Measurements from ENCODE around the gene SLIT1.

SLIT1 gene

GRCh38 chr10:97138846-97139245, 46.9 kb downstream of the SLIT1 start:
- DNase-seq (ENCODE audit: low read depth): no peak

GRCh38 chr10:97138174-97138573, 47.6 kb downstream of the SLIT1 start:
- no peak for DNase-seq (ENCODE audit: low read depth)

GRCh38 chr10:97136756-97137155, 49.0 kb downstream of the SLIT1 start:
- no peak for DNase-seq (ENCODE audit: low read depth)

GRCh38 chr10:97135464-97135863, 50.3 kb downstream of the SLIT1 start:
- DNase-seq (ENCODE audit: low read depth): no peak

DNA sequence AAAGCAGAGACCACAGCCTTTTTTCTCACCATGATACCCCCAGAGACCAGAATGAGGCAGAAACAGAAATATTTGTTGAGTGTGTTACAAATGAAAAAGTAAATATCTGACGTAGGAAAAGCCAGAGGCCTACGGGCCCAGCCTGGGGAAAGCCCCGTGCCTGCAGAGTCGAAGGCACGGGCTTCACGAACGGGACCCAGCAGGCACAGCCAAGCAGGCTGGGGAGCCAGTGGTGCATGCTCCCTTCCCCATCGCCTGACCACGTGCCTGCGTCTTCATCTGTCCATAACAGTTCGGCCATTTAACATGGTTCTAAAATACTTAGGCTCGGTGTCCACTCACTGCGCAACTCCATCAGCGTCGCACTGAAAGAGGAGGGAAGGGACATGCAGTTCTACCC, 50.8 kb downstream of the SLIT1 start:
- no peak for DNase-seq (ENCODE audit: low read depth)

DNA sequence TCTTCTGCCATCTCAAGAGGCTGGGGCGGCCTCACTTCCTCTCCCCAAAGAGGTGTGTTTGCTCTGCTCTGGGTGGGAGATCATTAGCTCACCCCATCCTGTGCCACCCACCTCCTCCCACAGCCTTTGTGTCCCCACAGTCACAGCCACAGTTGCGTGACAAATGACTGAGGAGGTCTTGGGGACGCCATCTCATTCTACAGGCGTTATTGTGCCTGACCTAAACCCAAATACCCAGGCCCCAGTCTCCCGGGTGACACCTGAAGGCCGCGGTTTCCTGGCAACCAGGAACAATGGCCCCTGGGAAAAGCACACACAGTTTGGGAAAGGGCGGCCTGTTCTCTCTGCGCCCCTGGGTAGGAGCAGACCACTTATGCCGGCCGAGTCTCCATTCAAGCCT, 51.6 kb downstream of the SLIT1 start:
- no peak for DNase-seq (ENCODE audit: low read depth)

GRCh38 chr10:97132273-97132672, 53.5 kb downstream of the SLIT1 start:
- DNase-seq (ENCODE audit: low read depth): no peak

GRCh38 chr10:97131666-97132065, 54.1 kb downstream of the SLIT1 start:
- DNase-seq (ENCODE audit: low read depth): no peak

GRCh38 chr10:97131181-97131628, 54.6 kb downstream of the SLIT1 start:
- DNase-seq (ENCODE audit: low read depth): no peak

DNA sequence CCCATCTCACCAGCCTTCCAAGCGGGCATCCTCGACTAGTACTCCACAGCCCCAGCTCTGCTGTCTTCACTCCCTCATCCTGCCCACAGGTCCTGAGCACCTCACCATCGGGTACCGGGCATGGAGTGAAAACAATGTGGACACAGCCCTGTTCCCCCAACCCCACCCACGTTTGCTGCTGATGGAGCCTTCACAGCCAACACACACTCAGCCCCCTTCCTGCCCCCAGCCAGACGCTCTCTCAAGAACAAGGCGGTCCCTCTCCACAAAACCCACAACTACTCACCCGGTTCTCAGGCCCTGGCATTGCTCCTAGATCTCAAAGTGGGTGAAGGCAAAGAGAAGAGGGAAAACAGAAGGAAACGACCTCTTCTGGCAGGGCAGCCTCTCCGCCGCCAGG, 56.1 kb downstream of the SLIT1 start:
- no peak for DNase-seq (ENCODE audit: low read depth)

GRCh38 chr10:97128516-97129154, 57.1 kb downstream of the SLIT1 start:
- DNase-seq (ENCODE audit: low read depth): no peak

DNA sequence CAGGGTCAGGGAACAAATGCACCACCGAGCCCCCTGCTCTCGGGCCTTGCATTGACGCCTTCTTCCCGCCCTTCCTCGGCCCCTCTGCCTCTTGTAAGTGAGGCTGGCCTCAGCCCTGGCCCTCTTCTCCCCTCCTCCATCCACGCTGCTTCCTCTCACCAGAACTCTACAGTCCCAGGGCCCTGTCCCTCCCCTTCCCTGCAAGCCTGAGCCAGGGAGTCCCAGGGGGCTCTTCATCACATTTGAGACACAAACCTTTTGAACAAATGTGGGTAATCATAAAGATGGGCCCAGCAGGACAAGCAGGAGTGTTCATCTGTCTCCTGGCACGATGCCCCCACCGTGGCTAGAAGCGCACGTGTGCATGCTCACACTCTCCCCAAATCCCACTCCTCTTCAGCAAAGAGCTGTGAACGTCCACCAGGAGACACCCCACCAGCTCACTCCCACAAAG, 57.7 kb downstream of the SLIT1 start:
- no peak for DNase-seq (ENCODE audit: low read depth)

DNA sequence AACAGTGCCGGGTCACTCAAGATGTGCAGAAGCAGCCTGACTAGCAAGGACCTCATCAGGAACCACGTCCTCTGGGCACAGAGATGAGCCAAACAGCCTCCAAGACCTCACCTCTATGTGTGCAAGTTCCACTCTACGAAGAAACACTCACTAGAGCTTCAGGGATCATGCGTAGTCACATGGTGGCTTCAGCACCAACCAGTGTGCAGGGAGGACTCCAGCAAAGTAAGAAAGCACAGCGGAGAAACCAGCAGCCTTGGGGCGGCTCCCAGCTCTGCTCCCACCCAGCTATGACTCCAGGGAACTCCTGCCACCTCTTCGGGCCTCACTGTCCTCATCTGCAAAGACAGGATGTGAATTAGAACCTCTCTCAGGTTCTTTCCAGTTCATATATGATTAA, 58.2 kb downstream of the SLIT1 start:
- no peak for DNase-seq (ENCODE audit: low read depth)

DNA sequence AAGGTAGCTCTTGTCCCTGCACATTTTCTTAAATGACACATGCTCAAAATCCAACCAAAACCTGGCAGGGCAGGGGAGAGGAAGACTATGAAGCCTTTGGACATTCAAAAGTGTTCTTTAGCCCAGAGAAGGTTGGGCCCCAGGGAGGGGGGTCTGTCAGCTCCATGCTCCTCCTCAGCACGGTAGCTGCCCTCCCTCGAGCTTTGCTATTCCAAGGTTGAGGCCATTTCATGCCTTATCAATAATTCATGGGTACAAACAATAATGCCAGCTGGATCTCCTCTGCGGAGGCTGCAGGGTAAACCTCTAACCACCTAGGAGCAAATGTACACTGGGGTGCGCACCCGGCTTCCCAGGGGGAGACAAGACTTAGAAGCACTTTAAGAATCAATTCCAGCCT, 61.5 kb downstream of the SLIT1 start:
- no peak for DNase-seq (ENCODE audit: low read depth)

DNA sequence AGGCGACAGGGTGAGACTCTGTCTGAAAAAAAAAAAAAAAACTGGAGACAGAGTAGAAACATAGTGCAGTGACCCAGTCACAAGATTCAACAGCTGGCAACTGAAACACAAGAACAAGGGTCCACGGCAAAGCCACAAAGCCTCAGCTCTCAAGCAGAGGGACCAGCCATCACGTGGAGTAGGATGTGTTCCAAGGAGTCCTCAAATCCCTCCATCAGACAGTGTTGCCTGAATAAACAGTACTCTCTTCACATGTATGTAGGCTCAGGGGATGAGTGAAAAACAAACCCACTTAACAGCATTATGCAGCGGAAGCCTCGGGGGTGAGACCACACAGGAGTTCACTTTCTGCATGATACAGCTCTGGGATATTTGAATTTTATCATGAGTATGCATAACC, 62.0 kb downstream of the SLIT1 start:
- DNase-seq (ENCODE audit: low read depth): no peak

DNA sequence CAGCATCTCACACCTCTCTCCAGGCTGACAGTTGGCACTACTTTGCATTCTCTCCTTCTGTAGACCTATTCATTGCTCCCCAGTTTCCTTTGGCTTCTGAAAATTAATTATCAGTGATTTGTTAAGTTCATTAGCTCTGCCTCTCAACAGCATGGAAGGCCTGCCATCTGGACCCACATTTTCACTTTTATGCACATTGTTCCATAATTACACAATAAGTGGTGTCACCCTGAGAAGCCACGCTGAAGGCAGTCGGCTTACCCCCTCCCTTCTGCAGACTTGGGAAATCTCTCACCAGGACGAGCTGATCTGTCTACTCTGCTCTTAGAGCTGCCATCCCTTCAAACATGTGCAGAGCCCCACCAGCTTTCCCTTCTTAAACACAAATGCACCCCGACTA, 64.7 kb downstream of the SLIT1 start:
- DNase-seq (ENCODE audit: low read depth): no peak

GRCh38 chr10:97120370-97120769, 65.4 kb downstream of the SLIT1 start:
- DNase-seq (ENCODE audit: low read depth): no peak

- DNase-seq (ENCODE audit: low read depth): no peak
Observed at GRCh38 chr10:97119058-97119745, 66.6 kb downstream of the SLIT1 start.

GRCh38 chr10:97117372-97117771, 68.4 kb downstream of the SLIT1 start:
- DNase-seq (ENCODE audit: low read depth): no peak

DNA sequence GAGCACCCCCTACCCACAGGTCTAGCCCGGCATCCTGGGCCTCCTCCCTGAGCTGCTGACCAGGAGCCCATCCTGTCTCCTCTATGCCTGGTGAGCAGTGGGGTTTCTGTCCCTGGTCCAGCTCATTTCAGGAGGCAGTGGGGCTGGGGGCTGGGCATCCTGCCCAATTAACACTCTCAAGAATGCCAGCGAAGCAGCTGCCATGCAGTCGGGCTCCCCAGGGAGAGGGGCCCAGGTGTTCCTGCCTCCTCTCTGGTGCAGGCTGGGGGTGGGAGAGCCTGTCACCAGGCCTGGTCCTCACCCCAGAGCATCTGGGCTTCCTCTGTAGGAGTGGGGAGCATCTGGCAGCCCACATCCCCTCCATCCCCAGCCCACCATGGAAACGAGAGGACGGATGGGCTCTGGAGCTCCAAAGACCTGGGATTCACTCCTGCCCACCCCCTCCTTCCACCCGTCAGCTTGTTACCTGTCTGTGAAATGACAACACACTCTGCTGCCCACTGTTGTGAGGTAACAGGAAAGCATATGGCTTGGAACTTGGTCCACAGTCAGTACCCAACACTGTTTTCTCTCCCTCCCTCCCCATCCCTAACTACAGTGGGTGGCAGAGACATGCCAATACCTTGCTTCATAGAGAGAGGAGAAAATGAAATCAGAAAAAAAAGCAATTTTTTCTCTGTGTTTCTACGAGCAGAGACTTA, 69.1 kb downstream of the SLIT1 start:
- DNase-seq (ENCODE audit: low read depth): no peak

DNA sequence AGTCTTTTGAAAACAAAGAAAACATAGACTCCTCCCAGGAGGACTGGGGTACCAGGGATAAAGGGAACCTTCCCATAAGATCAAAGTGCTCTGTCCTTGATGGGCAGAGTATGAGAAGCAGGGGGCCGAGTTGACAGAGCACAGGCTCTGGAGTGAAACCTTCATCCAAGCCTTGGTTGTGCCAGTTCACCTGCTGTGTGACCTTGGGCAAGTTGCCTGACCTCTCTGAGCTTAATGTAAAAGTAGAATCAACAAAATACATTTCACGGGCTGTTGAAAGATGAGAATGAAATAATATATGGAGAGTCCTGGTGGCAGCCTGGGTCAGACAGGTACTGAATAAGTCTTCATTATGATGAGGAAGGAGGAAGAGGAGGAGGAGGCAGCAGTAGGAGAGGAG, 69.9 kb downstream of the SLIT1 start:
- no peak for DNase-seq (ENCODE audit: low read depth)

GRCh38 chr10:97111615-97112014, 74.1 kb downstream of the SLIT1 start:
- no peak for DNase-seq (ENCODE audit: low read depth)

- DNase-seq (ENCODE audit: low read depth): no peak
Observed at GRCh38 chr10:97109547-97109946, 76.2 kb downstream of the SLIT1 start.
